GM18858 (cell line): ENCODE measurements around the gene CASKIN2.
"Not testable (repeated sequence)": the region's sequence is repeated elsewhere in the genome, so short reads cannot be mapped to it uniquely, and the experiment has no call there.

ENCODE experiments used
- ATAC-seq: cut with Tn5 transposase; IDR thresholded peaks from one replicate; pipeline ENCODE4 v1.9.1; 2021; ENCODE audit not compliant: unreplicated experiment

Gene CASKIN2

DNA sequence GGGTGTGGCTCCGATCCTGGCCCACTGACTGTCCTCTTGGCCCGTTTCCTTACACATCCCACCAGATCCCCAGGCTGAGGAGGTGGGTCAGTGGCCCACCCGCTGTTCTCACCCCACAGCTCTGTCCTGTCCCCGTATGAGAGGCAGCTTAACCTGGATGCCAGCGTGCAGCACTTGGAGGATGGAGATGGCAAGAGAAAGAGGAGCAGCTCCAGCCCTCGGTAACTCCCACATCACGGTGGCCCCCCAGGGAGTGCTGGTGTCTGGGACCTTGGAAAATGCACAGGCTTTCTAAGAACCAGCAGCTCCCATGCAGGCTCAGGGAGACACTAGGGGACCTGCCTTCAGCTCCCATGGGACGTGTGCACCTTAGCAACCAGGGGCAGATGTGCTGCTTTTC, 6.0 kb upstream of the CASKIN2 start:
- no peak for ATAC-seq

DNA sequence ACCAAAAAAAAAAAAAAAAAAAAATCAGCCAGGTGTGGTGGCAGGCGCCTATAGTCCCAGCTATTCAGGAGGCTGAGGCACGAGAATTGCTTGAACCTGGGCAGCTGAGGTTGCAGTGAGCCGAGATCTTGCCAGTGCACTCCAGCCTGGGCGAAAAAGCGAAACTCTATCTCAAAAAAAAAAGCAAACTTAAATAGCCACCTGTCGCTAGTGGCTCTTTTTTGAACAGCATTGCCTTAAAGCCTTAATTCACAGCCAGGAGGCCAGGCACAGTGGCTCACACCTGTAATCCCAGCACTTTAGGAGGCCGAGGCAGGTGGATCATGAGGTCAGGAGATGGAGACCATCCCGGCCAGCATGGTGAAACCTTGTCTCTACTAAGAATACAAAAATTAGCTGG, 5.1 kb upstream of the CASKIN2 start:
- ATAC-seq = not testable (repeated sequence)

GRCh38 chr17:75518983-75519537, 3.7 kb upstream of the CASKIN2 start:
- ATAC-seq = no peak

DNA sequence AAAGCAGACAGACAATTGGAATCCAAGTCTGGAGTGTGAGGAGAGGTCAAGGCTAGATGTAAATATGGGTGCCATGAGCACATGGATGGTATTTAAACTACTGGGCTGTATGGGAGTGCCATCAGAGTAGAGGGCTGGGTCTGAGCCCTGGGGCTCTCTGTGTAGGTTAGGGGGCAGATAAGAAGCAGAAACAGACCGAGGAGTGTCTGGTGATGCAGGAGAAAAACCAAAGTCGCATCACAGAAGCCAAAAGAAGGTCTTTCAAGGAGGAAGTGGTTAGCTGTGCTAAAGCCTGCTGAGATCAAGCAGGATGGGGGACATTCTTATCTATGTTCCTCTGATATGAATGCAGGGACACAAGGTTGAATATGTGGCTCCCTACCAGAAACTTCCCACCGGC, 2.9 kb upstream of the CASKIN2 start:
- ATAC-seq = no peak

DNA sequence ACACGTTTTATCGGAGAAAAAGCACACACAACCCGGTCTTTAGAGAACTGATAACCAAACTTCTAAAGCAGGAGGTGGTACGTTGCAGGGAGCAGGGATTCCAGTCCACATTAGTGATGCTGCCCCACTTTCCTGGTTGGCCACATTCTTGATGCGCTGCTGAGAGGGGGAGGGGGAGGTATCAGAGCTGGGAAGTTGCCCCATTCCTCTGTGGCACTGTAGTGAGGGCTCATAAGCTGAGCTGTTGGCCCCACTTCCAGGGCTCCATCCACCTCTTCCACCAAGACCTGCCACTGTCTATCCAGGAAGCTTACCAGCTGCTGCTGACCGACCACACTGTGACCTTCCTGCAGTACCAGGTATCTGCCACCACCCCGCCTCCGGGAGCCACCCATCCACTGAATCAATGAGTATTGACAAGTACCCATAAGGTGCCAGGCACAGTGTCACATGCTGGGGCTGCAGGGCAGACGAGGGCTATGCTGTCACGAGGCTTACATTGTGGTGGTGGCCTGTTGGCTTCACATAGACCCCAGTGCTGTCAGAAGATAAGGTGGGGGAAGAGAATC, 2.0 kb upstream of the CASKIN2 start:
- ATAC-seq = no peak

- peak; percentile 15 for ATAC-seq
These were observed 1.4 kb upstream of the CASKIN2 start for GRCh38 chr17:75516619-75517296.

GRCh38 chr17:75516255-75516618, 900 bp upstream of the CASKIN2 start, which contains the start of gene TSEN54:
TSEN54 (plus strand) TSS chr17:75516528; CDS start chr17:75516561, 33 bp downstream.
- peak; percentile 50 for ATAC-seq

- ATAC-seq = no peak
These were observed 330 bp downstream of the CASKIN2 start for GRCh38 chr17:75514919-75515495.

DNA sequence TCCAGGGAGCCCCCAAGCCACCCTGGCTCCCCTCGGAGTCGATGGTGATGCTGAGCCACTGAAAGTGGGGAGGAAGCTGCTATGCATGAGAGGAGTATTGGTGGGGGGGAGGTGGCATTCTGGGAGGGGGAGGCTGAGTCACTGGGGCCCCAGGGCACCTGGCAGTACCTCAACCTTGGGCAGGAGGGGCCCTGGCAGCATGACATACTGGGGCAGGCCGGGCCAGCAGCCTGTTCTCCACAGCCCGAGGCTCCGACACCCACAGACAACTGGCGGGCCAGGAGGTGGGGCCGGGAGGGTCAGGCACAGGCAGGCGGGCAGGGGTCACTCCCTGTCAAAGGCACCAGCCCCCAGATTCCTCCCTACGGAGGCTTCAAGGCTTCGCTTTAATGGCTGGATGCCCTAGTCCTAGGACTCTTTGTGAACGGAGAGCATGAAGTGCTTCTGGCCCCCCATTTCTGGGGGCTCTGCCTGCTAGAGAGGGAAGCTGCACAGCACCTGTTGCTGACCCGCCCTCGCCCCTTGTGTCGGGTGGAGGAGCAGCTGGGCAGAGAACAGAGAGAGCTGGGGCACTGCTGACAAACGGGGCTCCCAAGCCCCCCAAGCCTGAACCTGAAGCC, 928 bp downstream of the CASKIN2 start:
- ATAC-seq = no peak

DNA sequence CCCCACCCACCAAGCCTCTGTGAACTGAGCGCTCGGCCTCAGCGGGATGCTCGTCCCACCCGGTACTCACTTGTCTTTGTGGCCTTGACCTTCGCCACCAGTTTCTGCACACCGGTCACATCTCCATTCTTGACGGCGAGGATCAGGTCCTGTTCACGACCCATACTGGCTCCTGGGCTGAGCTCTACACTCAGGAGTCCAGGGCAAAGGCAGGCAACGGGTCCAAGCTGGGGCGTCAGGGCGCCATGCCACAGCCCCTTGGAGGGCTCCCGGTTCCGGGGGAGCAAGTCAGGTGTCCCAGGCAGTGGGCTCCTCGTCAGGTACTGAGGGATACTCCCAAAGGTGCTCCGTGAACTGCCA, 1.7 kb downstream of the CASKIN2 start:
- ATAC-seq = no peak

DNA sequence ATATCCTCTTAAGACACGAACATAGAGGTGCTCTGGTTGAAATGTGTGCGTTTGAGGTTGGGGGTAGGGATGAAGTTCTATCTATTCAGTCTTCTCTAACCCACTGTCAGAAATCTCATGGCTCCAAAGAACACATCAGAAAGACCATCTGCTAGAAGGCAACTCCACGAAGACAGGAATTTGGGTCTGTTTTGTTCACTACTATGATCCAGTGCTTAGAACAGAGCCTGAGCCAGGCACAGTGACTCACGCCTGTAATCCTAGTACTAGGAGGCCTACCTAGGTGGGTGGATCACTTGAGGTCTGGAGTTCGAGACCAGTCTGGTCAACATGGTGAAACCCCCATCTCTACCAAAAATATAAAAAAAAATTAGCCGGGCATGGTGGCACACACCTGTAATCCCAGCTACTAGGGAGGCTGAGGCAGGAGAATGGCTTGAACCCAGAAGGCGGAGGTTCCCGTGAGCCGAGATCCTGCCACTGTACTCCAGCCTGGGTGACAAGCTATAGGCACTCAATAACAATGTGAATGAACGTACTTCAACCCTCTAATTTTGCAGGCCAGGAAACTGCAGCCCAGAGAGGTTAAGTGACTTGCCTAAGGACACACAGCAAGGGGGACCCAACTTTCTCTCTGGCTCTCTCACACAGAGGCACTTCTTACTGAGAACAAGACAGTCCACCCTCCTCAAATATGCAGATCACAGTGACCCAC, 2.3 kb downstream of the CASKIN2 start:
- ATAC-seq = no peak

- ATAC-seq = no peak
These were observed 3.4 kb downstream of the CASKIN2 start for GRCh38 chr17:75511610-75512575.

GRCh38 chr17:75511270-75511609, 4.1 kb downstream of the CASKIN2 start:
- ATAC-seq = no peak

GRCh38 chr17:75509528-75510258, 5.6 kb downstream of the CASKIN2 start:
- ATAC-seq = no peak

DNA sequence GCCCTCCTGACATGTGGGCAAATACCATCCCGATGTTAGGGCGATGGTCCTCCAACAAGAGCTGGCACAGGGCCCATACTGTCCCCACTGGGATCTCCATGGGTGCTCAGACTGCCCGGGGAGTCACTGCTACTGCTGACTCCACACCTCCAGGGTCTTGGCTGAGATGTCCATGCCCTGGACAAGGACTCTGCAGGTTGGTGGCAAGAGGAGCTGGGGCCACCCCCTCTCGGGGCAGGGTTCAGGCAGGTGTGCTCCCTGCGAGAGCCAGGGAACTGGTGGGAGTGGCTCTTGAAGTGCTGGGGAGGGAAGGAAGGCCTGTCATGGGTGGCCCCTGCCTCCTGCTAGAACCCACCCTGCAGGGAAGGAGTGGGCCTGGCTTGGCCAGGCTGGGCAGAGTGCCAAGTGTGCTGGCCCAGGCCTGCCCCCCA, 6.4 kb downstream of the CASKIN2 start:
- no peak for ATAC-seq

DNA sequence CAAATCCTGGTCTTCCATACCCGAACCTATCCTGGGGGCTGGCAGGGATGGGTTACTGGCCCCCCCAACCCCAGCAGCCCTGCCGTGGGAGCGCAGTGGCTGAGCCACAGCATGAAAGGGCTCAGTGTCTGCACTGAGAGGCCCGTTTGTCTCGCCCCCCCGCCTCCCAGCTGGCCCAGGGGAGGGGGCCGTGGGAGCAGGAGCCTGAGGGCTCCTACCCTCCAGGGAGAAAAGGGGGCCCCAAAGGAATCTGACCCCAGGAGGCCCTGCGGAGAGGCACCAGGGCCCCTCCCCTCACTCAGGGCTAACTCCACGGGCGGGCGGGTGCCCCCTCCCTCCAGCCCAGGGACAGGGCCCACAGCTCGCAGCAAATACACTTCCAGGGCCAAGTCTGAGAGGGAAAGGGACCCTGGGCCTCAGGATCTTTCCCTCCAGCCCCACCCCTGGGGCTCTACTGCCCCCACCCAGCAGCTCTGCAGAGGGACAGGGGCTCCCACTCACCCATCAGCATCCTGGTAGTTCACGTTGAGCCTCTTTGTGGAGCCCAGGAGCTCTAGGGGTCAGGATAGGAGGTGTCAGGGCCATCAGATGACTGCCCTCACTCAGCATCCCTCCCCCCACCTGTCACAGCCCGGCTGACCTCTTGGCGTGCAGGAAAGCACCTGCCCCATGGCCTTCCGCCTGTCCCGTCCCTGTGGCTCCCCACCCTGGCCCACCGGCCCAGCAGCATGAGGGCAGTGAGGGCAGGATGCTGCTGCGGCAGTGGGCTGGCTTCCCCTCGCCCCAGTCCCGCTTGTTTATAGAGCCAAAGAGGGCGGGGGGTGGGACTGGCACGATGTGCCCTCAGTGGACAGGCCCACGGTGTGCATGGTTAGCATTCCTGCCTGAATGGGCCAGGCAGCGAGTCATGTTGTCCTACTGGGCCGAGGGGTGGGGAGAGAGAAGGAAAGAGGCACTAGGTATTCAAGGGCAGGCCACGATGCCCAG, 7.3 kb downstream of the CASKIN2 start:
- ATAC-seq = no peak

DNA sequence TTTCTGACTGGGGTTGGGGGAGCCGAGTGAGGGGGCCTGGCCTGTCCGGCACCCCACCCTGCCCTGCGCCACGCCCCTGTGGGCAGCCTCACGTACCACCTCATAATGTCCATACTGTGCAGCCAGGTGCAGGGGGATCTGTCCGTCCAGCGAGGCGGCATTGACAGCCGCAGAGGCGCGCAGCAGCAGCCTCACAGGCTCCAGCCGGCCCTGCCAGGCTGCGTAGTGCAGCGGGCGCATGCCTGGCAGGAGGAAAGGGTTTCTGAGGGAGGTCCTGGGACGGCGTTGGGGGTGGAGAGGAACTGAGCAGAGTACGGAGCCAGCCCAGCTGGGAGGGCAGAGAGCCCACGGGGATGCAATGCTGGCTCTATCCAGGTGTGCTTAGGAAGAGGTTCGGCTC, 8.4 kb downstream of the CASKIN2 start:
- ATAC-seq = no peak

GRCh38 chr17:75506134-75506533, 9.2 kb downstream of the CASKIN2 start:
- no peak for ATAC-seq
